CD4-positive, alpha-beta T cell (primary cell): Measurements from ENCODE around the gene CHEK2. TPM values are rescaled to one million over a fixed set of nuclear protein-coding genes. Genes with fewer than 3 reads are reported as not detected.
"Not testable (repeated sequence)": the region's sequence is repeated elsewhere in the genome, so short reads cannot be mapped to it uniquely, and the experiment has no call there.

Source experiments
- ATAC-seq: fragments of 200-7000 bp; cut with Tn5 transposase; one replicate; pipeline ENCODE4 v1.10.0; 2022; ENCODE audit warnings: mild to moderate bottlenecking; ENCODE audit not compliant: poor library complexity
- CTCF ChIA-PET: fragments of 350-600 bp; sonication (Branson Sonifier 250); formaldehyde crosslinking; loops from one replicate; lab custom pipeline; 2021; ENCODE audit warnings: antibody characterized with exemption, inconsistent platforms; lab: Charles Lee
- POLR2A ChIA-PET: fragments of 350-600 bp; sonication (Branson Sonifier 250); formaldehyde crosslinking; loops from one replicate; lab custom pipeline; 2021; ENCODE audit warnings: antibody characterized with exemption, inconsistent platforms; lab: Charles Lee
- DNase-seq, 14 experiments: peaks; one replicate each; pipeline ENCODE4 v3.0.0-alpha.2; 2013 to 2020; ENCODE audit warnings: mixed read lengths in 2 of 14
- H3K27ac ChIP-seq, 2 donors: one replicate each; pipeline versions ENCODE4 v1.5.1 to v1.7.0; 2013; ENCODE audit warnings: low read length in 2 of 2, low read depth in 1 of 2, mild to moderate bottlenecking in 1 of 2
- H3K27me3 ChIP-seq, 2 experiments: 1 replicate in 1 of 2; 2 replicates in 1 of 2; pipeline versions ENCODE4 v1.6.1 to v1.7.0; 2013; ENCODE audit warnings: low read length in 2 of 2, control low read depth in 1 of 2, mild to moderate bottlenecking in 1 of 2, moderate library complexity in 1 of 2; ENCODE audit not compliant: insufficient read depth in 2 of 2, control insufficient read depth in 1 of 2
- H3K36me3 ChIP-seq: one replicate; pipeline ENCODE4 v1.6.1; 2013; ENCODE audit warnings: low read length, control low read depth; ENCODE audit not compliant: insufficient read depth
- H3K4me1 ChIP-seq: one replicate; pipeline ENCODE4 v1.6.1; 2013; ENCODE audit warnings: low read length, control low read depth; ENCODE audit not compliant: insufficient read depth
- H3K4me3 ChIP-seq: one replicate; pipeline ENCODE4 v1.5.1; 2013; ENCODE audit warnings: mild to moderate bottlenecking, low read length, moderate library complexity
- H3K9me3 ChIP-seq, 2 experiments: 1 replicate in 1 of 2; 2 replicates in 1 of 2; pipeline versions ENCODE4 v1.6.1 to v1.7.0; 2013; ENCODE audit warnings: low read length in 2 of 2, mild to moderate bottlenecking in 2 of 2, control low read depth in 1 of 2, moderate library complexity in 1 of 2; ENCODE audit not compliant: control insufficient read depth in 1 of 2, insufficient read depth in 1 of 2
- H3K27ac Mint-ChIP-seq: one replicate; pipeline ENCODE4 v1.8.0; 2020; ENCODE audit warnings: mixed read lengths
- H3K27me3 Mint-ChIP-seq: one replicate; pipeline ENCODE4 v1.8.0; 2021; ENCODE audit warnings: mixed read lengths
- H3K36me3 Mint-ChIP-seq: one replicate; pipeline ENCODE4 v1.8.0; 2021; ENCODE audit warnings: low read depth, mixed read lengths
- H3K4me1 Mint-ChIP-seq: one replicate; pipeline ENCODE4 v1.8.0; 2021; ENCODE audit warnings: low read depth, mixed read lengths
- H3K4me3 Mint-ChIP-seq: one replicate; pipeline ENCODE4 v1.8.0; 2020; ENCODE audit warnings: mild to moderate bottlenecking, mixed read lengths
- H3K9me3 Mint-ChIP-seq: one replicate; pipeline ENCODE4 v1.8.0; 2020; ENCODE audit warnings: mixed read lengths
- intact Hi-C, 2 experiments: fragments of 100-400 bp; cut with DNase I in 1 of 2; cut with micrococcal nuclease in 1 of 2; formaldehyde crosslinking; loops; one replicate each; pipeline versions ENCODE4 v1.15.1 to v1.9.0; 2023 to 2025; cut with DNase I, micrococcal nuclease
- total RNA-seq, 174 experiments: library from RNA in 2 of 174; stranded (reverse) in 2 of 174; gene quantifications; one replicate each; pipeline ENCODE4 v1.2.3 and lab custom pipeline; 2021 to 2026
- TF ChIP-seq, protein P1 (sequence below): fragments of 200-600 bp; IDR thresholded peaks from one replicate; pipeline ENCODE4 v1.8.0; 2022; ENCODE audit warnings: antibody characterized with exemption, mild to moderate bottlenecking

The CHEK2 gene
- total RNA-seq, 2 experiments from 2014 or later: 2.6 to 4.0 TPM

DNA sequence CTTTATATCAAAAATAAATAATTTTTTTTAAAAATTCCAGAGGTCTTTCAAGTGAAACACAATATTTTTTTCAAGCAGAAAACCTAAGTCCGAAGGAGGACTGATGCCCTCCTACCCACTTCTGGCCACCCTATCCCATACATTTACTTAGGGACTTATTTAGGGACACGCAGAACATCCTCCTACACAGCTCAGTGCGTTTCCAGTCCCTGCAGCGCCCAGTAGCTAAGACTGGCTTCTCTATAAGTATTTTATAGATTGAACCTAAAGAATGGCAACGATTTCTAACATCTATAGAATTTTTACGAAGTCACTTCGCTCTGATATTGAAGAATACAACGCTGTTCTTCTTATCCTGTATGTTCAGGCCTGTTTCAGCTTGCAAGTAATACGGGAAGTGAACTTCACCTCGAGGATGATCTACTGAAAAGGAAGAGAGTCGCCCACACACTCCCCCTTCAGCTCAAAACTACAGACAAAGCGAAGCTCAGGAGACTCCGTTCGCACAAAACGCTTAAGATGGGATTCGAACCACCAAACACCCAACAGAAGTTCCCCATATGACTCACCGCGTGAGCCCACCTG is 328 bp downstream of the CHEK2 start:
- peak overlapping the region; percentile 98 for H3K4me3 ChIP-seq
- POLR2A ChIA-PET: interaction anchor here (0.6 to 2.4 kb wide), 5 partner anchors 32 to 142 kb away, joined by 3 to 18 read pairs (median 4); partner anchors contain the start of genes CCDC117, XBP1 and ZNRF3
- H3K36me3 ChIP-seq: peaks cover 19% of the 10 kb centered on the region
- no peaks in the 10 kb centered on the region for H3K27me3 ChIP-seq
- Mint-ChIP-seq H3K4me3 (peak overlapping the region; percentile 98), H3K9me3 (no peaks in the 10 kb centered on the region), H3K4me1 (peaks cover 34% of the 10 kb centered on the region), H3K27ac (peak overlapping the region; percentile 94), H3K27me3 (no peaks in the 10 kb centered on the region), H3K36me3 (peaks cover 38% of the 10 kb centered on the region)
- H3K27ac ChIP-seq: peak overlapping the region in 1 of 2 donors; percentile 96
- H3K9me3 ChIP-seq: no peaks in the 10 kb centered on the region
- CTCF ChIA-PET: interaction anchor here (1.0 kb wide), 1 partner anchor 32 kb away, joined by 3 read pairs; the partner anchor contains the start of gene CCDC117
- peaks cover 21% of the 10 kb centered on the region for H3K4me1 ChIP-seq
- no peak for DNase-seq
- TF ChIP-seq, protein P1, sequence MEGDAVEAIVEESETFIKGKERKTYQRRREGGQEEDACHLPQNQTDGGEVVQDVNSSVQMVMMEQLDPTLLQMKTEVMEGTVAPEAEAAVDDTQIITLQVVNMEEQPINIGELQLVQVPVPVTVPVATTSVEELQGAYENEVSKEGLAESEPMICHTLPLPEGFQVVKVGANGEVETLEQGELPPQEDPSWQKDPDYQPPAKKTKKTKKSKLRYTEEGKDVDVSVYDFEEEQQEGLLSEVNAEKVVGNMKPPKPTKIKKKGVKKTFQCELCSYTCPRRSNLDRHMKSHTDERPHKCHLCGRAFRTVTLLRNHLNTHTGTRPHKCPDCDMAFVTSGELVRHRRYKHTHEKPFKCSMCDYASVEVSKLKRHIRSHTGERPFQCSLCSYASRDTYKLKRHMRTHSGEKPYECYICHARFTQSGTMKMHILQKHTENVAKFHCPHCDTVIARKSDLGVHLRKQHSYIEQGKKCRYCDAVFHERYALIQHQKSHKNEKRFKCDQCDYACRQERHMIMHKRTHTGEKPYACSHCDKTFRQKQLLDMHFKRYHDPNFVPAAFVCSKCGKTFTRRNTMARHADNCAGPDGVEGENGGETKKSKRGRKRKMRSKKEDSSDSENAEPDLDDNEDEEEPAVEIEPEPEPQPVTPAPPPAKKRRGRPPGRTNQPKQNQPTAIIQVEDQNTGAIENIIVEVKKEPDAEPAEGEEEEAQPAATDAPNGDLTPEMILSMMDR: no peak
- no peak for ATAC-seq
- intact Hi-C loops: loop anchor here (1.0 to 5.0 kb wide), 3 partner anchors 61 to 331 kb away; partner anchors contain the start of genes KREMEN1 (in 1 of the 2), XBP1 (in 1 of the 2) and ZNRF3 (in 1 of the 2)

DNA sequence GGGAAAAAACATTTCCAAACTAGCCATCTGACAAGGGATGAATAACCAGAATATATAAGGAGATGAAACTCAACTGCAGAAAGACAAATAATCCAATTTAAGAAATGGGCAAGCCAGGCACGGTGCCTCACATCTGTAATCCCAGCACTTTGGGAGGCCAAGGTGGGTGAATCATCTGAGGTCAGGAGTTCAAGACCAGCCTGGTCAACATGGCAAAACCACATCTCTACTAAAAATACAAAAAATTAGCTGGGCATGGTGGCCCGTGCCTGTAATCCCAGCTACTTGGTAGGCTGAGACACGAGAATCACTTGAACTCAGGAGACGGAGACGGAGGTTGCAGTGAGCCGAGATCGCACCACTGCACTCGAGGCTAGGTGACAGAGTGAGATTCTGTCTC is 2.7 kb downstream of the CHEK2 start:
- DNase-seq, CTCF ChIA-PET, intact Hi-C loops, H3K9me3 ChIP-seq, H3K36me3 ChIP-seq, H3K27ac Mint-ChIP-seq, ATAC-seq, H3K27me3 ChIP-seq, H3K27ac ChIP-seq, H3K27me3 Mint-ChIP-seq, H3K4me3 ChIP-seq, H3K9me3 Mint-ChIP-seq: not testable (repeated sequence)
- Mint-ChIP-seq H3K36me3 (peaks cover 25% of the 10 kb centered on the region), H3K4me3 (peak overlapping the region; percentile 18), H3K4me1 (peaks cover 34% of the 10 kb centered on the region)
- peaks cover 21% of the 10 kb centered on the region for H3K4me1 ChIP-seq
- POLR2A ChIA-PET: interaction anchor here (0.8 kb wide), 1 partner anchor 14 kb away, joined by 3 read pairs; no protein-coding TSS in a partner anchor

DNA sequence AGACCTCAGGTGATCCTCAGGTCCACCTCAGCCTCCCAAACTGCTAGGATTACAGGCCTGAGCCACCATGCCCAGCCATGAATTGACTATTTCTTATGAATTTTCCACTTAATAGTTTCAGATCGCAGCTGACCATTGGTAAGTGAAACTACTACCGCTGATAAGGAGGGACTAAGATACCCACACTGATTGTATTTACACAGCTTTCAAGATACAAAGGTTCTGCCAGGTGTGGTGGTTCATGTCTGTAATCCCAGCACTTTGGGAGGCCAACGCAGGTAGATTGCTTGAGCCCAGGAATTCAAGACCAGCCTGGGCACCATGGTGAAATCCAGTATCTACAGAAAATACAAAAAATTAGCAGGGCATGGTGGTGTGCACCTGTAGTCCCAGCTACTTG is 3.9 kb downstream of the CHEK2 start:
- H3K9me3 Mint-ChIP-seq: no peaks in the 10 kb centered on the region
- Histone ChIP-seq H3K36me3 (peaks cover 3% of the 10 kb centered on the region), H3K4me1 (peaks cover 15% of the 10 kb centered on the region), H3K9me3 (no peaks in the 10 kb centered on the region), H3K27me3 (no peaks in the 10 kb centered on the region), H3K27ac (no peak overlapping the region), H3K4me3 (no peak overlapping the region)
- peaks cover 23% of the 10 kb centered on the region for H3K4me1 Mint-ChIP-seq
- no peak overlapping the region for H3K27ac Mint-ChIP-seq
- DNase-seq (no peak), ATAC-seq (no peak)
- ChIA-PET POLR2A (no interaction called here), CTCF (no interaction called here)
- H3K36me3 Mint-ChIP-seq: peaks cover 26% of the 10 kb centered on the region
- TF ChIP-seq, protein P1: no peak
- no peak overlapping the region for H3K4me3 Mint-ChIP-seq
- H3K27me3 Mint-ChIP-seq: no peaks in the 10 kb centered on the region
- intact Hi-C loops: no loop called here
